A673 (cell line): ENCODE results near the gene TMEM121B. TPM values are rescaled to one million over a fixed set of nuclear protein-coding genes. Genes with fewer than 3 reads are reported as not detected.

Experiments
- BruUV-seq: library from RNA; stranded (reverse); fragments of 400-500 nt; replicated peaks from 2 replicates; lab custom pipeline; 2021; lab: Mats Ljungman, UMichigan
- CTCF ChIA-PET: fragments of 300-600 bp; sonication (Branson Sonifier 250); formaldehyde crosslinking; loops from one replicate; lab custom pipeline; 2022; ENCODE audit warnings: antibody characterized with exemption; lab: Charles Lee
- POLR2A ChIA-PET: fragments of 300-600 bp; sonication (Branson Sonifier 250); formaldehyde crosslinking; loops from one replicate; lab custom pipeline; 2022; ENCODE audit warnings: antibody characterized with exemption; ENCODE audit not compliant: low non-redundant PET; lab: Charles Lee
- DNase-seq: peaks from one replicate; pipeline ENCODE4 v3.0.0-alpha.2; 2015; ENCODE audit warnings: low spot score
- H3K27ac ChIP-seq: fragments of 200-600 bp; sonication (generic); 2 replicates; pipeline ENCODE4 v1.5.1; 2016; ENCODE audit warnings: mixed run types, low read depth, mild to moderate bottlenecking, mixed read lengths, antibody characterized with exemption, low read length; ENCODE audit not compliant: poor library complexity, severe bottlenecking
- H3K27me3 ChIP-seq: fragments of 200-600 bp; sonication (generic); replicated peaks from 2 replicates; pipeline ENCODE4 v1.6.1; 2017; ENCODE audit warnings: mixed run types, low read depth, mild to moderate bottlenecking, mixed read lengths, antibody characterized with exemption, low read length; ENCODE audit not compliant: insufficient read depth, poor library complexity
- H3K36me3 ChIP-seq: fragments of 200-600 bp; sonication (generic); 2 replicates; pipeline ENCODE4 v1.6.1; 2016; ENCODE audit warnings: mixed run types, mild to moderate bottlenecking, mixed read lengths, antibody characterized with exemption, low read length; ENCODE audit not compliant: insufficient read depth, poor library complexity, severe bottlenecking
- H3K4me1 ChIP-seq: fragments of 200-600 bp; sonication (generic); 2 replicates; pipeline ENCODE4 v1.6.1; 2017; ENCODE audit warnings: mixed run types, mild to moderate bottlenecking, mixed read lengths, antibody characterized with exemption, low read length; ENCODE audit not compliant: insufficient read depth, poor library complexity, severe bottlenecking
- H3K4me3 ChIP-seq: fragments of 200-600 bp; sonication (generic); 2 replicates; pipeline ENCODE4 v1.5.1; 2016; ENCODE audit warnings: low read depth, mixed run types, mild to moderate bottlenecking, mixed read lengths, low read length; ENCODE audit not compliant: poor library complexity, severe bottlenecking
- H3K9me3 ChIP-seq: fragments of 200-600 bp; sonication (generic); 2 replicates; pipeline ENCODE4 v1.6.1; 2016; ENCODE audit warnings: mixed run types, low read depth, mild to moderate bottlenecking, mixed read lengths, antibody characterized with exemption, low read length; ENCODE audit not compliant: poor library complexity, severe bottlenecking
- EZH2 ChIP-seq: fragments of 200-600 bp; sonication (generic); IDR thresholded peaks from 2 replicates; pipeline ENCODE4 v1.6.1; 2017; ENCODE audit warnings: borderline replicate concordance, low read depth, mild to moderate bottlenecking, mixed read lengths, antibody characterized with exemption, low read length; ENCODE audit not compliant: poor library complexity, severe bottlenecking
- intact Hi-C: fragments of 100-400 bp; cut with micrococcal nuclease; formaldehyde crosslinking; loops from one replicate; pipeline ENCODE4 v1.10.0; 2022; ENCODE audit not compliant: unreplicated experiment
- total RNA-seq: library from RNA; stranded (reverse); gene quantifications from 2 replicates; pipeline ENCODE4 v1.2.3, GENCODE V29; 2021
- TF ChIP-seq, protein P1 (sequence below): fragments of 300-800, 200-600 bp; sonication (generic); conservative IDR thresholded peaks from 2 replicates; pipeline ENCODE4 v1.5.1; 2017; ENCODE audit warnings: low read depth, mild to moderate bottlenecking, antibody characterized with exemption, low read length, moderate library complexity, mixed read lengths

TMEM121B gene
- total RNA-seq, 1 experiment from 2014 or later: 2.5 TPM

DNA sequence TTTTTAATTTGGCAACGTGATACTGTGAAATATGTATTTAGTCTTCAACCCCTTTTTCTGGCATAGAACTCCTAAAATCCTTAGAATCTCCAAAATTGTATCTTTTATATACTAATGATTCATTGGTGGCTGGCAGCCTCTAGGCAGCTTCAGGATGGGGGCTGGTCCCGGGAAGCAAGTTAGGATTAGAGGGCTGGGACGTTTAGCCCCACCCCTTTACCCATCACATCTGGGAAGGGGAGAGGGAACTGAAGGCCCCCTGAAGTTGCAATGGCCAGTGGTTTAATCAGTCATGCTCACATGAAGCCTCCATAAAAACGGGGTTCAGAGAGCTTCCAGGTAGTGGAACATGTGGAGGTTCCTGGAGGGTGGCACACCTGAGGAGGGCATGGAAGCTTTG is 29.3 kb downstream of the TMEM121B start:
- ChIA-PET POLR2A (interaction anchor here (0.6 kb wide), 1 partner anchor 245 kb away, joined by 6 read pairs; no protein-coding TSS in a partner anchor), CTCF (no interaction called here)
- Histone ChIP-seq H3K27me3 (no peaks in the 10 kb centered on the region), H3K27ac (no peak overlapping the region), H3K36me3 (no peaks in the 10 kb centered on the region), H3K9me3 (no peaks in the 10 kb centered on the region), H3K4me1 (no peaks in the 10 kb centered on the region), H3K4me3 (no peak overlapping the region)
- no TSS peak for BruUV-seq
- no peak for TF ChIP-seq EZH2
- TF ChIP-seq, protein P1, sequence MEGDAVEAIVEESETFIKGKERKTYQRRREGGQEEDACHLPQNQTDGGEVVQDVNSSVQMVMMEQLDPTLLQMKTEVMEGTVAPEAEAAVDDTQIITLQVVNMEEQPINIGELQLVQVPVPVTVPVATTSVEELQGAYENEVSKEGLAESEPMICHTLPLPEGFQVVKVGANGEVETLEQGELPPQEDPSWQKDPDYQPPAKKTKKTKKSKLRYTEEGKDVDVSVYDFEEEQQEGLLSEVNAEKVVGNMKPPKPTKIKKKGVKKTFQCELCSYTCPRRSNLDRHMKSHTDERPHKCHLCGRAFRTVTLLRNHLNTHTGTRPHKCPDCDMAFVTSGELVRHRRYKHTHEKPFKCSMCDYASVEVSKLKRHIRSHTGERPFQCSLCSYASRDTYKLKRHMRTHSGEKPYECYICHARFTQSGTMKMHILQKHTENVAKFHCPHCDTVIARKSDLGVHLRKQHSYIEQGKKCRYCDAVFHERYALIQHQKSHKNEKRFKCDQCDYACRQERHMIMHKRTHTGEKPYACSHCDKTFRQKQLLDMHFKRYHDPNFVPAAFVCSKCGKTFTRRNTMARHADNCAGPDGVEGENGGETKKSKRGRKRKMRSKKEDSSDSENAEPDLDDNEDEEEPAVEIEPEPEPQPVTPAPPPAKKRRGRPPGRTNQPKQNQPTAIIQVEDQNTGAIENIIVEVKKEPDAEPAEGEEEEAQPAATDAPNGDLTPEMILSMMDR: no peak
- no peak for DNase-seq
- intact Hi-C loops: no loop called here

DNA sequence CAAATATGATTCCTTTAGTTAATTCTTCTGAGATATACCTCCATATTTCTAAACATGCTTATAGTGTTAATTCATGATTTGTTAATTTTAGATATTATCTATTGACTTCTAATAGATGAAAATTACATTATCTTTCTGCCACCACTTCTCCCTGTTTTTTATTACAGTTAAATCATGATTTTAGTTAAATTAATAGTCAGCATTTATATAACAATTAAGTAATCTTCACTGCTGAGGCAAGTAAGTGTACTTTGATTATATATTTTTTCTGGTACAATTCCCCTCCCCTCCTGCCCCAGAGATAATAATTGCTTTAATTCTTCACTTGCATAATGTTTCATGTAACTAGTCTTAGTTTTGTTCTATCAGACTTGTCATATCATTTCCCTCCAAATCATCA is 30.6 kb downstream of the TMEM121B start:
- BruUV-seq: no TSS peak
- H3K9me3 ChIP-seq: no peaks in the 10 kb centered on the region
- peaks cover 7% of the 10 kb centered on the region for H3K4me1 ChIP-seq
- H3K4me3 ChIP-seq: no peak overlapping the region
- H3K36me3 ChIP-seq: no peaks in the 10 kb centered on the region
- intact Hi-C loops: no loop called here
- ChIA-PET POLR2A (no interaction called here), CTCF (no interaction called here)
- no peak overlapping the region for H3K27ac ChIP-seq
- H3K27me3 ChIP-seq: no peaks in the 10 kb centered on the region
- no peak for TF ChIP-seq EZH2
- DNase-seq: no peak

DNA sequence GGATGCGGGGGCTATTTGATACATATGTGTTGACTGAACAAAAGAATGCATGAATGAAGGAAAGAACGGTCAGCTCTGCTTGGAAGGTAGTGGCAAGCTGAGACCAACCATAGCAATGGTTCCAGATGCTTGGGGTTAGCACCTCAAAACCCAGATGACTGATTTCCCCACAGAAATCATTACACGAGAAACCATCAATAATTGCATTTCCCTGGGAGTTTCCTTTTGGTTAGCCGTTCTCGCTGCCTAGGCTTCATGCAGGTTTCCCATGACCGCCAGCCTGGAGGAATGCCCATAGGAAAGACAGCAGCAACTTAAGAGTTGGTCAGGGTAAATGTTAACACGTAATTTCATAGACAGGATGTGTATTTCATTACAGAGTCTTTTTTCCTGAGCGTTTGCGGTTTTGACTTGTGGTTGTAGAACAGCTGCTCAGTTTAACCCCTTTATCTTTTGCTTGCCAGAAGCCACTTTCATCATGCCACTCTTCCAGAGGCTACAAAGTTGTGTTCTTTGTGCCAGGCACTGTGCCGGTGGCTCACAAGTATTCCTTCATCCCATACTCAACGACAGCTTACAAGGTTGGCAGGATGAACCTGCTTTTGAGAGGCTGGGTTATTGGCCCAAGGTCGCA is 33.5 kb downstream of the TMEM121B start:
- H3K27me3 ChIP-seq: no peaks in the 10 kb centered on the region
- BruUV-seq: no TSS peak
- no peak overlapping the region for H3K27ac ChIP-seq
- POLR2A ChIA-PET: no interaction called here
- CTCF ChIA-PET: no interaction called here
- H3K9me3 ChIP-seq: no peaks in the 10 kb centered on the region
- TF ChIP-seq, protein P1: no peak
- TF ChIP-seq EZH2: no peak
- H3K4me3 ChIP-seq: no peak overlapping the region
- no peaks in the 10 kb centered on the region for H3K36me3 ChIP-seq
- intact Hi-C loops: no loop called here
- no peak for DNase-seq
- peaks cover 11% of the 10 kb centered on the region for H3K4me1 ChIP-seq
